H1 (cell line): ENCODE data around the gene SLC1A4. TPM values are rescaled to one million over a fixed set of nuclear protein-coding genes. Genes with fewer than 3 reads are reported as not detected.

Experiments
- CTCF ChIA-PET: fragments of 300-600 bp; sonication (Branson Sonifier 250); formaldehyde crosslinking; loops from one replicate; lab custom pipeline; 2021; ENCODE audit not compliant: partially characterized antibody; lab: Charles Lee
- POLR2A ChIA-PET: fragments of 300-600 bp; sonication (Branson Sonifier 250); formaldehyde crosslinking; loops from one replicate; lab custom pipeline; 2021; ENCODE audit warnings: inconsistent platforms; ENCODE audit not compliant: partially characterized antibody; lab: Charles Lee
- DNase-seq, 2 experiments: peaks; one replicate each; pipeline versions ENCODE4 v3.0.0 to v3.0.0-alpha.2; 2010 to 2022; ENCODE audit warnings: low spot score in 2 of 2, low read depth in 1 of 2, mixed read lengths in 1 of 2
- FAIRE-seq: peaks from 2 replicates; lab custom pipeline; 2011; peaks lifted over from hg19 to GRCh38; lab: Jason Lieb, UNC
- H2AFZ ChIP-seq: 2 replicates; pipeline ENCODE4 v1.8.1; 2012; ENCODE audit warnings: low read length, inconsistent platforms
- H2AK5ac ChIP-seq: 2 replicates; pipeline ENCODE4 v1.6.1; 2013; ENCODE audit warnings: low read depth, low read length
- H2BK120ac ChIP-seq: replicated peaks from 2 replicates; pipeline ENCODE3; 2013; ENCODE audit warnings: low read depth, low read length, inconsistent platforms
- H2BK12ac ChIP-seq: 2 replicates; pipeline ENCODE4 v1.6.1; 2013; ENCODE audit warnings: low read depth, low read length
- H2BK15ac ChIP-seq: 2 replicates; pipeline ENCODE4 v1.6.1; 2013; ENCODE audit warnings: low read length
- H2BK20ac ChIP-seq: 2 replicates; pipeline ENCODE4 v1.6.1; 2013; ENCODE audit warnings: low read length
- H2BK5ac ChIP-seq: 2 replicates; pipeline ENCODE4 v1.6.1; 2013; ENCODE audit warnings: low read depth, low read length
- H3K14ac ChIP-seq: 2 replicates; pipeline ENCODE4 v1.6.1; 2013; ENCODE audit warnings: inconsistent platforms; ENCODE audit not compliant: insufficient read length
- H3K18ac ChIP-seq: 2 replicates; pipeline ENCODE4 v1.6.1; 2013; ENCODE audit warnings: low read length; ENCODE audit errors: extremely low read depth
- H3K23ac ChIP-seq: 2 replicates; pipeline ENCODE4 v1.6.1; 2013; ENCODE audit warnings: inconsistent platforms; ENCODE audit not compliant: insufficient read length
- H3K23me2 ChIP-seq: 2 replicates; pipeline ENCODE4 v1.6.1; 2013; ENCODE audit warnings: low read depth, low read length
- H3K27ac ChIP-seq: 2 replicates; pipeline ENCODE4 v1.6.1; 2011; ENCODE audit warnings: low read depth, low read length, inconsistent platforms
- H3K27me3 ChIP-seq, 4 experiments: replicated peaks in 1 of 4; 1 replicate in 1 of 4; 2 replicates in 3 of 4; pipeline versions ENCODE4 v1.6.1 to v1.8.1; 2011 to 2013; ENCODE audit warnings: low read length in 3 of 4, mild to moderate bottlenecking in 3 of 4, inconsistent platforms in 2 of 4, mixed read lengths in 2 of 4, moderate library complexity in 1 of 4; ENCODE audit not compliant: control insufficient read depth in 3 of 4, insufficient read depth in 3 of 4; ENCODE audit errors: extremely low read depth in 1 of 4
- H3K36me3 ChIP-seq, 4 experiments: 2 replicates each; pipeline versions ENCODE4 v1.6.1 to v1.8.1; 2011 to 2013; ENCODE audit warnings: mild to moderate bottlenecking in 4 of 4, low read length in 3 of 4, moderate library complexity in 2 of 4, control low read depth in 1 of 4, inconsistent platforms in 1 of 4; ENCODE audit not compliant: insufficient read depth in 4 of 4, control insufficient read depth in 2 of 4
- H3K4ac ChIP-seq: replicated peaks from 2 replicates; pipeline ENCODE3; 2013; ENCODE audit warnings: low read length, low read depth, mixed read lengths, inconsistent platforms; ENCODE audit not compliant: insufficient read length
- H3K4me1 ChIP-seq, 4 experiments: replicated peaks in 1 of 4; 1 replicate in 1 of 4; 2 replicates in 3 of 4; pipeline versions ENCODE4 v1.6.1 to v1.8.1; 2011 to 2013; ENCODE audit warnings: low read length in 3 of 4, inconsistent platforms in 2 of 4, mixed read lengths in 1 of 4; ENCODE audit not compliant: insufficient read depth in 4 of 4, control insufficient read depth in 3 of 4
- H3K4me2 ChIP-seq, 2 experiments: 2 replicates each; pipeline versions ENCODE4 v1.6.1 to v1.8.1; 2011 to 2013; ENCODE audit warnings: low read depth in 2 of 2, low read length in 2 of 2, control low read depth in 1 of 2, inconsistent platforms in 1 of 2, mild to moderate bottlenecking in 1 of 2; ENCODE audit not compliant: insufficient read depth in 1 of 2
- H3K4me3 ChIP-seq, 4 experiments: fragments of 200-600, 300-600 bp in 1 of 4; sonication (generic), shearing (Covaris generic), sonication (Bioruptor Twin) in 1 of 4; 2 replicates each; pipeline versions ENCODE4 v1.5.1 to v1.8.1; 2011 to 2016; ENCODE audit warnings: low read length in 4 of 4, low read depth in 3 of 4, control low read depth in 2 of 4, inconsistent platforms in 2 of 4, mild to moderate bottlenecking in 2 of 4, mixed read lengths in 1 of 4, moderate library complexity in 1 of 4; ENCODE audit not compliant: insufficient read depth in 2 of 4; ENCODE audit errors: extremely low read depth in 1 of 4
- H3K56ac ChIP-seq: replicated peaks from 2 replicates; pipeline ENCODE3; 2013; ENCODE audit warnings: low read depth, mild to moderate bottlenecking, mixed read lengths, low read length, inconsistent platforms; ENCODE audit not compliant: insufficient read length
- H3K79me1 ChIP-seq: 2 replicates; pipeline ENCODE4 v1.6.1; 2013; ENCODE audit warnings: low read depth, low read length, control low read depth
- H3K79me2 ChIP-seq, 2 experiments: 2 replicates each; pipeline versions ENCODE4 v1.6.1 to v1.8.1; 2012 to 2013; ENCODE audit warnings: low read length in 2 of 2, mild to moderate bottlenecking in 2 of 2, inconsistent platforms in 1 of 2; ENCODE audit not compliant: insufficient read depth in 2 of 2, control insufficient read depth in 1 of 2
- H3K9ac ChIP-seq, 4 experiments: replicated peaks in 1 of 4; 1 replicate in 1 of 4; 2 replicates in 3 of 4; pipeline versions ENCODE4 v1.6.1 to v1.8.1; 2011 to 2013; ENCODE audit warnings: low read depth in 3 of 4, low read length in 3 of 4, control low read depth in 2 of 4, mild to moderate bottlenecking in 2 of 4, moderate library complexity in 2 of 4, inconsistent platforms in 1 of 4; ENCODE audit errors: extremely low read depth in 1 of 4
- H3K9me3 ChIP-seq, 2 experiments: 2 replicates each; pipeline versions ENCODE4 v1.6.1 to v1.8.1; 2012 to 2013; ENCODE audit warnings: mild to moderate bottlenecking in 2 of 2, moderate library complexity in 2 of 2, control low read depth in 1 of 2, inconsistent platforms in 1 of 2, low read depth in 1 of 2, low read length in 1 of 2, mixed read lengths in 1 of 2; ENCODE audit not compliant: insufficient read depth in 2 of 2
- H4K20me1 ChIP-seq, 2 experiments: replicated peaks in 1 of 2; 2 replicates each; pipeline versions ENCODE3 to v1.8.1; 2011 to 2013; ENCODE audit warnings: inconsistent platforms in 2 of 2, low read length in 2 of 2, mild to moderate bottlenecking in 1 of 2; ENCODE audit not compliant: insufficient read depth in 2 of 2, control insufficient read depth in 1 of 2
- H4K5ac ChIP-seq: 2 replicates; pipeline ENCODE4 v1.6.1; 2013; ENCODE audit warnings: low read length, low read depth, mixed read lengths, inconsistent platforms; ENCODE audit not compliant: insufficient read length
- H4K8ac ChIP-seq: 2 replicates; pipeline ENCODE4 v1.8.0; 2013; ENCODE audit warnings: mild to moderate bottlenecking, moderate library complexity, low read length, inconsistent platforms; ENCODE audit not compliant: insufficient read depth; ENCODE audit errors: extremely low read depth
- H4K91ac ChIP-seq: replicated peaks from 2 replicates; pipeline ENCODE3; 2013; ENCODE audit warnings: low read length, mixed read lengths, inconsistent platforms; ENCODE audit not compliant: insufficient read length
- CBX5 ChIP-seq: fragments of 300-800, 300-1000 bp; sonication (generic); IDR thresholded peaks from 2 replicates; pipeline ENCODE4 v1.7.1; 2016; ENCODE audit warnings: antibody characterized with exemption, low read length, low read depth
- CBX8 ChIP-seq: fragments of 300-800, 300-1000 bp; sonication (generic); IDR thresholded peaks from 2 replicates; pipeline ENCODE4 v1.7.1; 2016; ENCODE audit warnings: low read depth, low read length, borderline replicate concordance
- CEBPB ChIP-seq: IDR thresholded peaks from 2 replicates; pipeline ENCODE4 v1.6.1; 2012; ENCODE audit warnings: low read depth, low read length
- KDM1A ChIP-seq: fragments of 200-600, 300-600 bp; sonication (generic); IDR thresholded peaks from 2 replicates; pipeline ENCODE4 v1.7.1; 2016; ENCODE audit warnings: mild to moderate bottlenecking, low read length, borderline replicate concordance
- KDM4A ChIP-seq: IDR thresholded peaks from one replicate; pipeline ENCODE4 v1.7.1; 2012; ENCODE audit warnings: low read depth, mild to moderate bottlenecking, moderate library complexity, low read length, inconsistent platforms; ENCODE audit not compliant: severe bottlenecking
- RAD21 ChIP-seq, 2 experiments: IDR thresholded peaks in 1 of 2; conservative IDR thresholded peaks in 1 of 2; 2 replicates each; pipeline ENCODE4 v1.6.1; 2011; ENCODE audit warnings: low read depth in 2 of 2, low read length in 2 of 2, improper control_type of control experiment in 1 of 2, inconsistent platforms in 1 of 2, mild to moderate bottlenecking in 1 of 2, moderate library complexity in 1 of 2
- SP2 ChIP-seq: IDR thresholded peaks from 2 replicates; pipeline ENCODE4 v1.6.1; 2012; ENCODE audit warnings: mild to moderate bottlenecking, low read length, inconsistent platforms
- SP4 ChIP-seq: IDR thresholded peaks from 2 replicates; pipeline ENCODE4 v1.6.1; 2012; ENCODE audit warnings: low read length, inconsistent platforms
- SRF ChIP-seq: IDR thresholded peaks from 2 replicates; pipeline ENCODE4 v1.6.1; 2011; ENCODE audit warnings: mild to moderate bottlenecking, low read depth, low read length, moderate library complexity
- SUZ12 ChIP-seq: fragments of 200-600 bp; sonication (generic); IDR thresholded peaks from 2 replicates; pipeline ENCODE4 v1.6.1; 2012; ENCODE audit warnings: mild to moderate bottlenecking, inconsistent platforms, low read length, moderate library complexity, mixed read lengths
- TAF1 ChIP-seq: IDR thresholded peaks from 2 replicates; pipeline ENCODE4 v1.6.1; 2011; ENCODE audit warnings: mild to moderate bottlenecking, low read depth, low read length
- TCF12 ChIP-seq: IDR thresholded peaks from 2 replicates; pipeline ENCODE4 v1.6.1; 2011; ENCODE audit warnings: low read depth, mild to moderate bottlenecking, low read length
- WGBS, 2 experiments: shearing (Covaris generic) in 1 of 2; methylation state at CpG; one replicate each; pipeline versions ENCODE4 v1.1.6 to v1.1.7; 2013 to 2015; ENCODE audit warnings: low lambda C conversion rate in 2 of 2, mixed read lengths in 2 of 2, inconsistent platforms in 1 of 2, low coverage in 1 of 2, missing lambda C conversion rate in 1 of 2; ENCODE audit not compliant: insufficient replicate concordance in 2 of 2, insufficient coverage in 1 of 2, insufficient read length in 1 of 2; ENCODE audit errors: extremely low coverage in 1 of 2, missing lambda C conversion rate in 1 of 2; 5-methylcytosine and 5-hydroxymethylcytosine counted together
- polyA plus RNA-seq, 7 experiments: library from polyadenylated mRNA; depleted of rRNA in 3 of 7; stranded (reverse) in 5 of 7; unstranded in 2 of 7; fragments of >200 nt in 5 of 7; fragments of 200-250 nt in 2 of 7; gene quantifications; 1 replicate in 5 of 7; 2 replicates in 1 of 7; 4 replicates in 1 of 7; pipeline versions ENCODE4 v1.2.1 to v1.2.3, GENCODE V29; 2011 to 2013; ENCODE audit warnings: missing spikeins in 2 of 7, mixed read lengths in 2 of 7
- total RNA-seq: library from RNA; stranded (reverse); fragmentation: NEBNext Ultra II Directional; extraction: Animal tissue kit (Norgen Biotek cat#: 25700); gene quantifications from 2 replicates; pipeline ENCODE4 v1.2.1, GENCODE V29; 2021
- TF ChIP-seq, protein P1 (sequence below): IDR thresholded peaks from 2 replicates; pipeline ENCODE4 v1.6.1; 2011; ENCODE audit warnings: low read length, improper control_type of control experiment

SLC1A4 gene
- total and polyA plus RNA-seq, 2 of the 8 experiments (the other 6 are each of a cell fraction or from before 2014, with no cell fraction given): 0.44 to 0.86 TPM

GRCh38 chr2:65059071-65059470 lies 69.9 kb downstream of the SLC1A4 start:
- peaks cover 12 to 70% of the 10 kb centered on the region in 2 experiments for H3K79me2 ChIP-seq
- ChIA-PET POLR2A (interaction anchor here (1.5 to 8.1 kb wide), 4 partner anchors 10 to 110 kb away, joined by 4 to 84 read pairs (median 19); no protein-coding TSS in a partner anchor), CTCF (interaction anchor here (0.7 to 2.3 kb wide), 5 partner anchors 9 to 142 kb away, joined by 3 to 8 read pairs (median 4); no protein-coding TSS in a partner anchor)
- H4K91ac ChIP-seq: no peak overlapping the region
- H4K5ac ChIP-seq: no peak overlapping the region
- no peak for FAIRE-seq
- H3K23ac ChIP-seq: no peak overlapping the region
- no peak overlapping the region for H3K4me3 ChIP-seq
- no peak overlapping the region for H4K8ac ChIP-seq
- peaks cover 10 to 18% of the 10 kb centered on the region in 2 experiments for H4K20me1 ChIP-seq
- H2BK15ac ChIP-seq: no peak overlapping the region
- no peak overlapping the region for H2BK20ac ChIP-seq
- no peak overlapping the region for H3K9ac ChIP-seq
- no peak overlapping the region for H3K27ac ChIP-seq
- H3K14ac ChIP-seq: no peak overlapping the region
- no peak overlapping the region for H3K4ac ChIP-seq
- H3K36me3 ChIP-seq: no peaks in the 10 kb centered on the region; a peak in 1 of 8 replicates
- H3K27me3 ChIP-seq: peaks cover 0 to 3% (median 1%) of the 10 kb centered on the region in 4 experiments; a peak in 1 of 7 replicates
- WGBS, 2 experiments: 100% methylated on average over 1 of the region's 1 CpG; no CpG with 5 or more reads in 1 of the 2 experiments
- H3K4me1 ChIP-seq: peaks cover 0 to 7% (median 3%) of the 10 kb centered on the region in 4 experiments; a peak in 4 of 7 replicates
- H3K23me2 ChIP-seq: peaks cover 9% of the 10 kb centered on the region
- no peak overlapping the region for H2BK120ac ChIP-seq
- no peak overlapping the region for H2AK5ac ChIP-seq
- H2BK5ac ChIP-seq: no peak overlapping the region
- no peak overlapping the region for H3K4me2 ChIP-seq
- H3K56ac ChIP-seq: no peak overlapping the region
- no peak overlapping the region for H3K18ac ChIP-seq
- no peak overlapping the region for H2BK12ac ChIP-seq
- H3K9me3 ChIP-seq: no peaks in the 10 kb centered on the region
- peaks cover 18% of the 10 kb centered on the region for H3K79me1 ChIP-seq
- no peak for DNase-seq
- H2AFZ ChIP-seq: no peak overlapping the region
- TF ChIP-seq CBX8 (no peak), KDM4A (no peak), TAF1 (no peak), RAD21 (IDR thresholded peaks at IDR 0.05 in 1 of 2, conservative IDR thresholded peaks at IDR 0.05 in 1 of 2; ENCODE audit: low read depth in 2 of 2, low read length in 2 of 2) (no peak), SUZ12 (no peak), SP2 (no peak), SP4 (no peak), CBX5 (no peak), KDM1A (no peak), SRF (no peak), TCF12 (no peak), CEBPB (no peak)
- TF ChIP-seq, protein P1, sequence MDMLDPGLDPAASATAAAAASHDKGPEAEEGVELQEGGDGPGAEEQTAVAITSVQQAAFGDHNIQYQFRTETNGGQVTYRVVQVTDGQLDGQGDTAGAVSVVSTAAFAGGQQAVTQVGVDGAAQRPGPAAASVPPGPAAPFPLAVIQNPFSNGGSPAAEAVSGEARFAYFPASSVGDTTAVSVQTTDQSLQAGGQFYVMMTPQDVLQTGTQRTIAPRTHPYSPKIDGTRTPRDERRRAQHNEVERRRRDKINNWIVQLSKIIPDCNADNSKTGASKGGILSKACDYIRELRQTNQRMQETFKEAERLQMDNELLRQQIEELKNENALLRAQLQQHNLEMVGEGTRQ: no peak
